ENCODE results near the gene MISFA. TPM values are rescaled to one million over a fixed set of nuclear protein-coding genes. Genes with fewer than 3 reads are reported as not detected.

MISFA gene
- polyA plus RNA-seq, 1 donor (not counting 4 experiments of a cell fraction or from before 2014, with no cell fraction given), result 0.63 TPM

DNA sequence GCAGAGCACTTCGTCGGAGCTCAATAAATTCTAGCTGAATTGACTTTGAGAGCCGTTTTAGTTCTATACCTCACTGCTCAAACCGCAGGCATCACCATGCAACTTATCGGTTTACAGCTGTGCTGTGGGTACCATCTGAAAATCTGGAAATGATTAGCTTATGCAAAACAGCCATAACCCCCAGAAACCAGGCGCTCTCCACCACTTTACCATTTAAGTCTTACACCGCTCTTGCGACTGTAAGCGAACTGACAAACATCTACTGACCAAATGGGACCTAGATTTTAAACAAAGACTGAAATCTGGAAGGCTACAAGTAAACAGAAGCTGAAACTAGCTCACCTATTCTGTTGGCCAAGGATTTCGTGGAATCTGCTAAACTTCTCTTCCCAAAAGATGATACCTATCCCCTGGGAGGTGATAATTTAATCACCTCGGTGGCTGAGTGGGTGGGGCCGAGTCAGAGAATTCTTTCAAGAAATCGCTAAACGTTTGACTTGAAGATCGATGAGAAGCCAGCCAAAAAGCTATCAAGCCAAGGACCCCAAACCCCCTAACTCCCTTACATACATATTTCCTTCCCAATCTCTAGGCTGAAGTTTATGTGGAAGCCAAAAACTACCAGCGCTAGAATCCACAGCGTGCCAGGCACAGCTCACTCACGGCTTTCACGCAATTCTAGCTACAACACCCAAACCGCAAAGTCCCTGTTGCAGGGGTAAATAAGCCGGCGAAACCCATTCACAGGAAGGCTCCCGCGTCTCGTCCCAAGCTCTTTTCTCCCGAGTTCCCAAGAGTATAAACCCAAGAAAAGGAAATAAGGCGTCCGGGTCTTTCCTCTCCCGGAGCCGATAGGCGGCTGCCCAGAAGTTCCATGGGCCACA lies 33.9 kb downstream of the MISFA start:
- peaks cover 7% of the 10 kb centered on the region for H3K4me1 ChIP-seq (ENCODE audit: control insufficient read depth, extremely low read depth, insufficient read depth, low read length)
- TF ChIP-seq EZH2 (IDR thresholded peaks at IDR 0.05; ENCODE audit: low read length), result no peak
- TF ChIP-seq, protein P1, sequence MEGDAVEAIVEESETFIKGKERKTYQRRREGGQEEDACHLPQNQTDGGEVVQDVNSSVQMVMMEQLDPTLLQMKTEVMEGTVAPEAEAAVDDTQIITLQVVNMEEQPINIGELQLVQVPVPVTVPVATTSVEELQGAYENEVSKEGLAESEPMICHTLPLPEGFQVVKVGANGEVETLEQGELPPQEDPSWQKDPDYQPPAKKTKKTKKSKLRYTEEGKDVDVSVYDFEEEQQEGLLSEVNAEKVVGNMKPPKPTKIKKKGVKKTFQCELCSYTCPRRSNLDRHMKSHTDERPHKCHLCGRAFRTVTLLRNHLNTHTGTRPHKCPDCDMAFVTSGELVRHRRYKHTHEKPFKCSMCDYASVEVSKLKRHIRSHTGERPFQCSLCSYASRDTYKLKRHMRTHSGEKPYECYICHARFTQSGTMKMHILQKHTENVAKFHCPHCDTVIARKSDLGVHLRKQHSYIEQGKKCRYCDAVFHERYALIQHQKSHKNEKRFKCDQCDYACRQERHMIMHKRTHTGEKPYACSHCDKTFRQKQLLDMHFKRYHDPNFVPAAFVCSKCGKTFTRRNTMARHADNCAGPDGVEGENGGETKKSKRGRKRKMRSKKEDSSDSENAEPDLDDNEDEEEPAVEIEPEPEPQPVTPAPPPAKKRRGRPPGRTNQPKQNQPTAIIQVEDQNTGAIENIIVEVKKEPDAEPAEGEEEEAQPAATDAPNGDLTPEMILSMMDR (optimal IDR thresholded peaks at IDR 0.05 in 1 of 3, IDR thresholded peaks at IDR 0.05 in 1 of 3, conservative IDR thresholded peaks at IDR 0.05 in 1 of 3; ENCODE audit: extremely low read depth in 1 of 3, insufficient read depth in 2 of 3, low read length in 3 of 3), result no peak
- dilution Hi-C loops (cut with MboI; ENCODE audit: extremely low pct_ligation_motif_present, low sequenced_read_pairs), result no loop called here
- H3K9ac ChIP-seq (ENCODE audit: control insufficient read depth, extremely low read depth, insufficient read depth, low read length), result peak overlapping the region; percentile 95
- H3K27ac ChIP-seq (ENCODE audit: control insufficient read depth, insufficient read depth, low read length), result peak overlapping the region; percentile 85
- H3K9me3 ChIP-seq (ENCODE audit: control insufficient read depth, low read depth, low read length), result no peaks in the 10 kb centered on the region
- no peaks in the 10 kb centered on the region for H3K36me3 ChIP-seq (ENCODE audit: control insufficient read depth in 2 of 2, extremely low read depth in 1 of 2, insufficient read depth in 2 of 2, low read length in 2 of 2)
- no peak for DNase-seq (ENCODE audit: low read depth, low spot score)
- H3K4me3 ChIP-seq (ENCODE audit: control insufficient read depth in 2 of 3, extremely low read depth in 1 of 3, insufficient read depth in 2 of 3, low read depth in 1 of 3, low read length in 3 of 3), result peak overlapping the region; percentile 85 to 94 (median 90)
- peaks cover 54% of the 10 kb centered on the region for H3K79me2 ChIP-seq (ENCODE audit: control insufficient read depth, insufficient read depth, low read length)
- no peaks in the 10 kb centered on the region for H4K20me1 ChIP-seq (ENCODE audit: control insufficient read depth, extremely low read depth, insufficient read depth, low read length)
- H2AFZ ChIP-seq (ENCODE audit: control insufficient read depth, low read length), result peak overlapping the region; percentile 94
- FAIRE-seq, result peak; percentile 9
- no peaks in the 10 kb centered on the region for H3K27me3 ChIP-seq (ENCODE audit: control insufficient read depth, extremely low read depth, insufficient read depth, low read length)
- no peaks in the 10 kb centered on the region for H3K9me1 ChIP-seq (ENCODE audit: control insufficient read depth, extremely low read depth, insufficient read depth, low read length)
- H3K4me2 ChIP-seq (ENCODE audit: control insufficient read depth, extremely low read depth, insufficient read depth, low read depth, low read length), result peak overlapping the region; percentile 96

DNA sequence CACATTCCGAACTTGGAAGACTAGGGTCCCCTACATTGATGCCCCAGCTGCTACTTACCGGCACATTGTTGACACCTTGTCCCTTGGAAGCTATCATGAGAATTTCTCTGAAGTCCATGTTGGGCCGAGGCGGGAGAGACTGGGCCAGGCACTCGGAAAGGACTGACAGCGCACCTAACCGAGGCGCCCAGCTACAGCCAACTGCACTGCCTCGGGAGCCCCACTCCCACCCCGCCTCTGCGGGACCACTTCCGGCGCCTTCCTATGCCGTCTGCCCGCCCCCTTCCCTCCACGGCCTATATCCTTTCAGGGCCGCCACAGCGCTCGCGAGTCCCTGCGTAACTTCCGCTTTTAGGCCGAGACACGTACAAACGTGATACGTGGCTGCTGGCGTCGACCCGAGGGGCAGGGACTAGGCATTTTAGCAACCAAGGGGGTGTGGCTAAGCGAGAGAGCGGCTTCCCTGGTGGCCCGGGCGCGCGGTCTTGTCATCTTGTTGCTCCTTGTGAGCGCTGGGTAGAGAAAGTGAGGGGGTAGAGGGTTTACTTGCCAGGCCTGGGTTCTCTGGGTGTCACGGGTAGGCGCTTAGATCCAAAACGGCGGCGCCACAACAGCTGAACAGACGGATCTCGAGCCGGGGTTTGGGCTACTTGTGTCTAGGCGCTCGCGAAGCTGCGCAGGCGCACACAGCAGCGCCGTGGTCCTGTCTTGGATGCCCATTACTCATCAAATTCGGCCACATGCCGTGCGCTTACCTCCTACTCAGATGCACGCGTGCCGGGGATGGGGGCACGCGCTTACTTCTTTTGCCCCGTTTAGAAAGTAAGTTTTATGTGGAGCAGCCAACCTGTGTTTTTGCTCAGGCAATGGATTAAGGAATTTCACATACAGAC lies 34.8 kb downstream of the MISFA start, which contains the start of gene SPTY2D1:
TSS of gene SPTY2D1 (minus strand) at position 203 of the 893 bp plus-strand sequence. CDS start at position 118, 85 bp downstream.
- no peaks in the 10 kb centered on the region for H3K36me3 ChIP-seq (ENCODE audit: control insufficient read depth in 2 of 2, extremely low read depth in 1 of 2, insufficient read depth in 2 of 2, low read length in 2 of 2)
- H3K9me1 ChIP-seq (ENCODE audit: control insufficient read depth, extremely low read depth, insufficient read depth, low read length), result no peaks in the 10 kb centered on the region
- TF ChIP-seq, protein P1 (optimal IDR thresholded peaks at IDR 0.05 in 1 of 3, IDR thresholded peaks at IDR 0.05 in 1 of 3, conservative IDR thresholded peaks at IDR 0.05 in 1 of 3; ENCODE audit: extremely low read depth in 1 of 3, insufficient read depth in 2 of 3, low read length in 3 of 3), result peak in 1 of 3 experiments; percentile 11
- TF ChIP-seq EZH2 (IDR thresholded peaks at IDR 0.05; ENCODE audit: low read length), result no peak
- peak within 1 kb of the TSS; percentile 85 to 94 (median 90) for H3K4me3 ChIP-seq (ENCODE audit: control insufficient read depth in 2 of 3, extremely low read depth in 1 of 3, insufficient read depth in 2 of 3, low read depth in 1 of 3, low read length in 3 of 3)
- H3K9me3 ChIP-seq (ENCODE audit: control insufficient read depth, low read depth, low read length), result no peaks in the 10 kb centered on the region
- FAIRE-seq (peak; percentile 59), DNase-seq (ENCODE audit: low read depth, low spot score) (peak; percentile 85)
- peak within 1 kb of the TSS; percentile 98 for H2AFZ ChIP-seq (ENCODE audit: control insufficient read depth, low read length)
- no peaks in the 10 kb centered on the region for H4K20me1 ChIP-seq (ENCODE audit: control insufficient read depth, extremely low read depth, insufficient read depth, low read length)
- H3K9ac ChIP-seq (ENCODE audit: control insufficient read depth, extremely low read depth, insufficient read depth, low read length), result peak within 1 kb of the TSS; percentile 95
- dilution Hi-C loops (cut with MboI; ENCODE audit: extremely low pct_ligation_motif_present, low sequenced_read_pairs), result no loop called here
- H3K27ac ChIP-seq (ENCODE audit: control insufficient read depth, insufficient read depth, low read length), result peak within 1 kb of the TSS; percentile 85
- H3K4me2 ChIP-seq (ENCODE audit: control insufficient read depth, extremely low read depth, insufficient read depth, low read depth, low read length), result peak within 1 kb of the TSS; percentile 96
- H3K4me1 ChIP-seq (ENCODE audit: control insufficient read depth, extremely low read depth, insufficient read depth, low read length), result peaks cover 7% of the 10 kb centered on the region
- H3K79me2 ChIP-seq (ENCODE audit: control insufficient read depth, insufficient read depth, low read length), result peaks cover 45% of the 10 kb centered on the region
- no peaks in the 10 kb centered on the region for H3K27me3 ChIP-seq (ENCODE audit: control insufficient read depth, extremely low read depth, insufficient read depth, low read length)
